Fibroblast of the aortic adventitia (primary cell): ENCODE measurements around the gene SNX25. TPM values are rescaled to one million over a fixed set of nuclear protein-coding genes. Genes with fewer than 3 reads are reported as not detected.

ENCODE experiments used
- DNase-seq: peaks from one replicate; pipeline ENCODE4 v3.0.0-alpha.2; 2010; ENCODE audit warnings: low read depth
- H3K4me3 ChIP-seq: 2 replicates; pipeline ENCODE4 v1.5.1; 2011; ENCODE audit warnings: low read depth, mild to moderate bottlenecking, control low read depth, low read length, moderate library complexity
- total RNA-seq: library from RNA; depleted of rRNA; stranded (reverse); fragments of >200 nt; gene quantifications from 2 replicates; pipeline ENCODE4 v1.2.3, GENCODE V29; 2012; ENCODE audit warnings: low replicate concordance
- TF ChIP-seq, protein P1 (sequence below): IDR thresholded peaks from 2 replicates; pipeline ENCODE4 v1.5.1; 2011; ENCODE audit warnings: mild to moderate bottlenecking, low read length, control low read depth, inconsistent platforms; ENCODE audit not compliant: insufficient read depth

Gene SNX25
- total RNA-seq, 1 donor: 27.5 TPM

DNA sequence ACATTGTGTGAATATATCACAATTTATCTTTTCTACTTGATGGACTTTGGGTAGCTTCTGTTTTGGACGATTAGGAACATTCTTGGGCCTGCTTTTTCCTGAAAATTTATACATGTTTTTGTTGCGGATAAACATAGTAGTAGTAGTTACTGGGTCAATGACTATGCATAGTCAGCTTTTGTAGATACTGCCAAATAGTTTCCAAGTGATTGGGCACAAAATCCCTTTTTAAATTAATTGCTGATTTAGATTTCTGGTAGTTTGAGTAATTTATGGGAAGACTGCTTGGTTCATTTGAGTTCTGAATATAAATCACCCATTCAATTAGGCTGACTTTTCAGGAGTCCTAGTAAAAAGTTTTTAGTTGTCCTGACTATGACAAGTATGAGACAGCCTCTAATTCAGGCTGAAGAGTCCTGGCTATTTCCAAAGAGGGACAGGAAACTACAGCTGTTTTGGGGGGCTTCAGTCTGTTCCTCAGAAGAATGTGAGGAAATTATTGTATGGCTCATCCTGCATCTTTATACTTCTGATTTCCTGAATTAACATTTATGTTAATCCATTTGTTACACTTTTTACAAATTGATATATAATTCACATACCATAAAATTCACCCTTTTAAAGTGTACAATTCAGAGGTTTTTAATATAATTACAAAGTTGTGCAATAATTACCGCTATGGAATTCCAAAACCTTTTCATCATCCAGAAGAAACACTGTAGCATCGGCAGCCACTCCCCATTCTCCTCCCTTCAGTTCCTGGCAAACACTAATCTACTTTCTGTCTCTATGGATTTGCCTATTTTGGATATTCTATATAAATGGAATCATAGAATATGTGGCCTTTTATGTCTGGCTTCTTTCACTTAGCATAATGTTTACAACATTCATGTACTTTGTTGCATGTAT lies 172.1 kb downstream of the SNX25 start:
- TF ChIP-seq, protein P1, sequence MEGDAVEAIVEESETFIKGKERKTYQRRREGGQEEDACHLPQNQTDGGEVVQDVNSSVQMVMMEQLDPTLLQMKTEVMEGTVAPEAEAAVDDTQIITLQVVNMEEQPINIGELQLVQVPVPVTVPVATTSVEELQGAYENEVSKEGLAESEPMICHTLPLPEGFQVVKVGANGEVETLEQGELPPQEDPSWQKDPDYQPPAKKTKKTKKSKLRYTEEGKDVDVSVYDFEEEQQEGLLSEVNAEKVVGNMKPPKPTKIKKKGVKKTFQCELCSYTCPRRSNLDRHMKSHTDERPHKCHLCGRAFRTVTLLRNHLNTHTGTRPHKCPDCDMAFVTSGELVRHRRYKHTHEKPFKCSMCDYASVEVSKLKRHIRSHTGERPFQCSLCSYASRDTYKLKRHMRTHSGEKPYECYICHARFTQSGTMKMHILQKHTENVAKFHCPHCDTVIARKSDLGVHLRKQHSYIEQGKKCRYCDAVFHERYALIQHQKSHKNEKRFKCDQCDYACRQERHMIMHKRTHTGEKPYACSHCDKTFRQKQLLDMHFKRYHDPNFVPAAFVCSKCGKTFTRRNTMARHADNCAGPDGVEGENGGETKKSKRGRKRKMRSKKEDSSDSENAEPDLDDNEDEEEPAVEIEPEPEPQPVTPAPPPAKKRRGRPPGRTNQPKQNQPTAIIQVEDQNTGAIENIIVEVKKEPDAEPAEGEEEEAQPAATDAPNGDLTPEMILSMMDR: no peak
- DNase-seq: peak; percentile 53
- no peak overlapping the region for H3K4me3 ChIP-seq

DNA sequence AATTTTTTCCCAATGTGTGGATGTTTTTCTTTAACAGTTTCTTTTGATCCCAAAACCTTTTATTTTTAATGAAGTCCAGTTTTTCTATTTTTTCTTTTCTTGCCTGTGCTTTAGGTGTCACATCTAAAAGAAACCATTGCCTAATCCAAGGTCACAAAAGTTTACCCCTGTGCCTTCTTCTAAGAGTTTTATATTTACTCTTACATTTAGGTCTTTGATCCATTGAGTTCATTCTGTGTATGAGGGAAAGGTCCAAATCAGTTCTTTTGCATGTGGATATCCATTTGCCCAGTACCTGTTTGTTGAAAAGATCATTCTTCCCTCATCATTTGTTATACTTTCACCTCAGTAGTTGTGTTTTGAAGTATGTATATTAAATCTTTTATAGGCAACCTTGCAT lies 173.4 kb downstream of the SNX25 start:
- TF ChIP-seq, protein P1: no peak
- no peak overlapping the region for H3K4me3 ChIP-seq

DNA sequence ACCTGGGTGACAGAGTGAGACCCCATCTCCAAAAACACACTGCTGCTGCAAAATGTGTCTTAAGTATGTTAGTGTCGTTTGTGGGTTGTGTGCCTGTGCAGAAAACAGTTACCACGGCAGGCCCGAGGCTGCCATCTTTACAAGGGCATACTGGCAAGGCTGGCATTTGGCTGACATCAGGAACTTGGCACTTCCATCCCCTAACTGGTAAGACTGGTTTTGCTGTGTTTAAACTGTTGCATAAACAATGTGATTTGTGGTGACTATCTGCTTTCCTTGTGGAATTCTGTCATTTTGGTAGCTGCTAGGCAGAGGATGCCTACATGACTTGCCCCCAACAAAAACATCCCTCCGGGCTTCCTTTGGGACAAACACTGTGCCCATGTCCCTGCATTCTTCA lies 174.1 kb downstream of the SNX25 start:
- TF ChIP-seq, protein P1: no peak
- H3K4me3 ChIP-seq: no peak overlapping the region
- DNase-seq: no peak

More for the DNA sequence above, 173.4 kb downstream of the SNX25 start:
- DNase-seq: no peak

DNA sequence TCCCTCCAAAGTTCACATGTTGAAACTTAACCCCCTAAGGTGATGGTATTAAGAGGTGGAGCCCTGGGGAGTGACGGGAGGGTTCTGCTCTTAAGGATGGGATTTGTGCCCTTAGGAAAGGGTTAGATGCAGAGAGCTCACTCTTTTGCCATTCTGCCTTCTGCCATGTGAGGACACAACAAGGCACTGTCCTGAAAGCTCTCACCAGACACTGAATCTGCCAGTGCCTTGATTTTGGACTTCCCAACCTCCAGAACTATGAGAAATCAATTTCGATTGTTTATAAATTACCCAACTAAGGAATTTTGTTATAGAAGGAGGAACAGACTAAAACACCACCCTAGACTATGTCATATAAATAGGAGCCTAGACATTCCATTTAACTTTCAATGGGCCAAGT lies 174.7 kb downstream of the SNX25 start:
- H3K4me3 ChIP-seq: no peak overlapping the region
- TF ChIP-seq, protein P1: no peak
- no peak for DNase-seq

DNA sequence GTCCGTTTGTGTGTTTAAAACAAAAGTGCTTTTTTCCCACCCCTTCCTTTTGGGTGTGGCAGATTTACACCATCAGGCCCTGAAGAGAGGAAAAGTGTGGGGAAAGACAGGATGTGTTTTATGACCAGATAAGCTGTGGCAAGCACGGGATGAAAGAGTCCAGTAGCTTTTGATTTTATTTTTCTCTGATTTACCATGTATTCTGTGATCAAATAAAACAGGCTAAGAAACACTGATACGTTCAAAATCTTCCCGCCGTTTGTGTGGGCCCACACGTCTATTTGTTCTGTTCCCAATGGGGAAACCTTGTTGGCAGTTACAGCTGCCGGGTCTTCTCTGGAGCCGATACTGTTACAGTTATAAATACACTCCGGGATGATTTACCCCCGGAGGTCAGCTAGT lies 175.5 kb downstream of the SNX25 start:
- TF ChIP-seq, protein P1: no peak
- no peak overlapping the region for H3K4me3 ChIP-seq
- DNase-seq: peak; percentile 22

DNA sequence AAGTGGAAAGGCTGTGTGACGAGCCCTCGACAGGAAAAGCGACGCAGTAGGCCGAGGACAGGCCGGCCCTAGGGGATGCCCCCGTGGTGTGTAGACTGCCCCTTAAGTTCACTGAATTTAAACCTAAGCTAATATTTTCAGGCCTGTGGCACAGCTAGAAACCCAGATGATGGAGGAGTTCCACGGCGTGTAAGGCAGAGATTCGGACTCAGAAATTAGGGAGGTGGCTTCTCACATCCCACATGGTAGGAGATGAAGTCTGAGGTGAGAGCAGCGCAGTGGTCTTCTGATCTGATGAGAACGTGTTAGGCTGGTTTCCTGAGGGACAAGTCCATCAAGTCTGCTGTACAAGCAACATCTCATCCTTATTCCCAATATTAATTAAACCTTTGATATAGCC lies 178.6 kb downstream of the SNX25 start:
- DNase-seq: no peak
- TF ChIP-seq, protein P1: no peak
- H3K4me3 ChIP-seq: no peak overlapping the region
